Measurements from ENCODE around the gene OTUB2. TPM values are rescaled to one million over a fixed set of nuclear protein-coding genes. Genes with fewer than 3 reads are reported as not detected.
"Not testable (repeated sequence)": the region's sequence is repeated elsewhere in the genome, so short reads cannot be mapped to it uniquely, and the experiment has no call there.

Gene OTUB2
- total RNA-seq, 1 donor from 2014 or later: 2.3 TPM

- Mint-ChIP-seq H3K36me3 (ENCODE audit: low read depth) (peaks cover 80% of the 10 kb centered on the region), H3K27ac (no peak overlapping the region)
- intact Hi-C loops (cut with micrococcal nuclease): no loop called here
Observed at GRCh38 chr14:94066089-94066676, 40.0 kb downstream of the OTUB2 start.

GRCh38 chr14:94072076-94072475 is 45.9 kb downstream of the OTUB2 start:
- H3K4me1 Mint-ChIP-seq (ENCODE audit: low read depth): peaks cover 27% of the 10 kb centered on the region

More at GRCh38 chr14:94066089-94066676, 40.0 kb downstream of the OTUB2 start:
- H3K27me3 Mint-ChIP-seq (ENCODE audit: low read depth): no peaks in the 10 kb centered on the region
- H3K4me1 Mint-ChIP-seq (ENCODE audit: low read depth): peaks cover 42% of the 10 kb centered on the region
- DNase-seq (ENCODE audit: low spot score): no peak
- no peak overlapping the region for H3K4me3 Mint-ChIP-seq (ENCODE audit: low read depth)
- H3K9me3 Mint-ChIP-seq: peaks cover 47% of the 10 kb centered on the region

GRCh38 chr14:94074534-94074933 is 48.4 kb downstream of the OTUB2 start:
- Mint-ChIP-seq H3K9me3 (peaks cover 49% of the 10 kb centered on the region), H3K4me3 (ENCODE audit: low read depth) (no peak overlapping the region), H3K36me3 (ENCODE audit: low read depth) (peaks cover 94% of the 10 kb centered on the region), H3K27me3 (ENCODE audit: low read depth) (no peaks in the 10 kb centered on the region), H3K4me1 (ENCODE audit: low read depth) (peaks cover 32% of the 10 kb centered on the region), H3K27ac (no peak overlapping the region)
- no peak for DNase-seq (ENCODE audit: low spot score)
- intact Hi-C loops (cut with micrococcal nuclease): no loop called here

More at GRCh38 chr14:94072076-94072475, 45.9 kb downstream of the OTUB2 start:
- H3K27ac Mint-ChIP-seq; intact Hi-C loops (cut with micrococcal nuclease); DNase-seq (ENCODE audit: low spot score); H3K4me3 Mint-ChIP-seq (ENCODE audit: low read depth); H3K27me3 Mint-ChIP-seq (ENCODE audit: low read depth): not testable (repeated sequence)
- Mint-ChIP-seq H3K36me3 (ENCODE audit: low read depth) (peaks cover 95% of the 10 kb centered on the region), H3K9me3 (peaks cover 73% of the 10 kb centered on the region)

GRCh38 chr14:94075008-94075407 is 48.9 kb downstream of the OTUB2 start:
- intact Hi-C loops (cut with micrococcal nuclease): no loop called here
- H3K27ac Mint-ChIP-seq: no peak overlapping the region
- peaks cover 36% of the 10 kb centered on the region for H3K4me1 Mint-ChIP-seq (ENCODE audit: low read depth)
- peak overlapping the region; percentile 1 for H3K4me3 Mint-ChIP-seq (ENCODE audit: low read depth)
- peaks cover 44% of the 10 kb centered on the region for H3K9me3 Mint-ChIP-seq
- H3K36me3 Mint-ChIP-seq (ENCODE audit: low read depth): peaks cover 94% of the 10 kb centered on the region
- H3K27me3 Mint-ChIP-seq (ENCODE audit: low read depth): no peaks in the 10 kb centered on the region
- no peak for DNase-seq (ENCODE audit: low spot score)

- H3K4me1 Mint-ChIP-seq (ENCODE audit: low read depth): peaks cover 44% of the 10 kb centered on the region
Observed at GRCh38 chr14:94077111-94077821, 51.1 kb downstream of the OTUB2 start.

GRCh38 chr14:94077823-94078222 is 51.7 kb downstream of the OTUB2 start:
- Mint-ChIP-seq H3K9me3 (peaks cover 24% of the 10 kb centered on the region), H3K27me3 (ENCODE audit: low read depth) (no peaks in the 10 kb centered on the region), H3K4me3 (ENCODE audit: low read depth) (peak overlapping the region; percentile 55), H3K27ac (no peak overlapping the region), H3K36me3 (ENCODE audit: low read depth) (peaks cover 74% of the 10 kb centered on the region), H3K4me1 (ENCODE audit: low read depth) (peaks cover 47% of the 10 kb centered on the region)
- intact Hi-C loops (cut with micrococcal nuclease): no loop called here
- no peak for DNase-seq (ENCODE audit: low spot score)

More at GRCh38 chr14:94077111-94077821, 51.1 kb downstream of the OTUB2 start:
- peaks cover 77% of the 10 kb centered on the region for H3K36me3 Mint-ChIP-seq (ENCODE audit: low read depth)
- no peak for DNase-seq (ENCODE audit: low spot score)
- peaks cover 27% of the 10 kb centered on the region for H3K9me3 Mint-ChIP-seq
- peak overlapping the region; percentile 51 for H3K4me3 Mint-ChIP-seq (ENCODE audit: low read depth)
- intact Hi-C loops (cut with micrococcal nuclease): no loop called here
- H3K27me3 Mint-ChIP-seq (ENCODE audit: low read depth): no peaks in the 10 kb centered on the region
- no peak overlapping the region for H3K27ac Mint-ChIP-seq

- H3K4me1 Mint-ChIP-seq (ENCODE audit: low read depth): peaks cover 51% of the 10 kb centered on the region
- H3K27me3 Mint-ChIP-seq (ENCODE audit: low read depth): no peaks in the 10 kb centered on the region
- intact Hi-C loops (cut with micrococcal nuclease): loop anchor here (2.0 to 5.0 kb wide), 4 partner anchors 23 to 92 kb away; partner anchors contain the start of genes OTUB2 and PPP4R4
- H3K9me3 Mint-ChIP-seq: peaks cover 9% of the 10 kb centered on the region
- DNase-seq (ENCODE audit: low spot score): no peak
- H3K36me3 Mint-ChIP-seq (ENCODE audit: low read depth): peaks cover 69% of the 10 kb centered on the region
- H3K27ac Mint-ChIP-seq: peak overlapping the region; percentile 100
- peak overlapping the region; percentile 99 for H3K4me3 Mint-ChIP-seq (ENCODE audit: low read depth)
Observed at GRCh38 chr14:94079891-94080620, 53.9 kb downstream of the OTUB2 start.

GRCh38 chr14:94080621-94081385 is 54.7 kb downstream of the OTUB2 start, which contains the start of the genes DDX24 and IFI27L1:
Gene DDX24 (minus strand): TSS chr14:94081202. CDS start chr14:94079742, 1,460 bp downstream.
Gene IFI27L1 (plus strand): TSS chr14:94081310. CDS start chr14:94096938, 15,628 bp downstream.
- H3K9me3 Mint-ChIP-seq: peaks cover 1% of the 10 kb centered on the region
- peak within 1 kb of the TSS; percentile 99 for H3K4me3 Mint-ChIP-seq (ENCODE audit: low read depth)
- H3K4me1 Mint-ChIP-seq (ENCODE audit: low read depth): peaks cover 47% of the 10 kb centered on the region
- H3K27me3 Mint-ChIP-seq (ENCODE audit: low read depth): no peaks in the 10 kb centered on the region
- intact Hi-C loops (cut with micrococcal nuclease): loop anchor here (1.0 to 5.0 kb wide), 5 partner anchors 24 to 91 kb away; partner anchors contain the start of genes OTUB2 and PPP4R4
- H3K36me3 Mint-ChIP-seq (ENCODE audit: low read depth): peaks cover 63% of the 10 kb centered on the region
- H3K27ac Mint-ChIP-seq: peak within 1 kb of the TSS; percentile 100
- peak; percentile 96 for DNase-seq (ENCODE audit: low spot score)

- H3K9me3 Mint-ChIP-seq: peaks cover 3% of the 10 kb centered on the region
- H3K36me3 Mint-ChIP-seq (ENCODE audit: low read depth): peaks cover 62% of the 10 kb centered on the region
- no peaks in the 10 kb centered on the region for H3K27me3 Mint-ChIP-seq (ENCODE audit: low read depth)
- DNase-seq (ENCODE audit: low spot score): no peak
- peak overlapping the region; percentile 100 for H3K27ac Mint-ChIP-seq
- H3K4me1 Mint-ChIP-seq (ENCODE audit: low read depth): peaks cover 47% of the 10 kb centered on the region
- intact Hi-C loops (cut with micrococcal nuclease): loop anchor here (1.0 to 5.0 kb wide), 5 partner anchors 25 to 91 kb away; partner anchors contain the start of genes OTUB2 and PPP4R4
- H3K4me3 Mint-ChIP-seq (ENCODE audit: low read depth): peak overlapping the region; percentile 99
Observed at GRCh38 chr14:94081386-94081820, 55.3 kb downstream of the OTUB2 start.

- H3K27ac Mint-ChIP-seq: no peak overlapping the region
- no peak overlapping the region for H3K4me3 Mint-ChIP-seq (ENCODE audit: low read depth)
- H3K9me3 Mint-ChIP-seq: peaks cover 3% of the 10 kb centered on the region
Observed at GRCh38 chr14:94087891-94088290, 61.8 kb downstream of the OTUB2 start.

GRCh38 chr14:94088516-94088915 is 62.4 kb downstream of the OTUB2 start:
- Mint-ChIP-seq H3K9me3 (peaks cover 3% of the 10 kb centered on the region), H3K4me1 (ENCODE audit: low read depth) (no peaks in the 10 kb centered on the region), H3K27me3 (ENCODE audit: low read depth) (no peaks in the 10 kb centered on the region), H3K27ac (no peak overlapping the region), H3K4me3 (ENCODE audit: low read depth) (no peak overlapping the region), H3K36me3 (ENCODE audit: low read depth) (peaks cover 14% of the 10 kb centered on the region)
- intact Hi-C loops (cut with micrococcal nuclease): no loop called here
- no peak for DNase-seq (ENCODE audit: low spot score)

More at GRCh38 chr14:94087891-94088290, 61.8 kb downstream of the OTUB2 start:
- Mint-ChIP-seq H3K27me3 (ENCODE audit: low read depth) (no peaks in the 10 kb centered on the region), H3K36me3 (ENCODE audit: low read depth) (peaks cover 20% of the 10 kb centered on the region), H3K4me1 (ENCODE audit: low read depth) (peaks cover 4% of the 10 kb centered on the region)
- intact Hi-C loops (cut with micrococcal nuclease): no loop called here
- DNase-seq (ENCODE audit: low spot score): no peak

- H3K27ac Mint-ChIP-seq: no peak overlapping the region
- H3K4me3 Mint-ChIP-seq (ENCODE audit: low read depth): no peak overlapping the region
- H3K36me3 Mint-ChIP-seq (ENCODE audit: low read depth): peaks cover 12% of the 10 kb centered on the region
- intact Hi-C loops (cut with micrococcal nuclease): no loop called here
- no peak for DNase-seq (ENCODE audit: low spot score)
- H3K4me1 Mint-ChIP-seq (ENCODE audit: low read depth): no peaks in the 10 kb centered on the region
- peaks cover 3% of the 10 kb centered on the region for H3K9me3 Mint-ChIP-seq
- no peaks in the 10 kb centered on the region for H3K27me3 Mint-ChIP-seq (ENCODE audit: low read depth)
Observed at GRCh38 chr14:94089479-94089878, 63.3 kb downstream of the OTUB2 start.

Data from activated T-helper 2 cell treated with anti-CD3 and anti-CD28 coated beads, Interferon-gamma antibody, Interleukin-2, Interleukin-4, amounts not matched to agents 10 μg/mL and 5 μg/mL and 100 μg/mL, durations not matched to agents 14 hours and 24 hours and 36 hours (primary cell).